GM19324 (cell line): Measurements from ENCODE around the gene SMAD6.
"Not testable (repeated sequence)": the region's sequence is repeated elsewhere in the genome, so short reads cannot be mapped to it uniquely, and the experiment has no call there.

Source experiments
- ATAC-seq: cut with Tn5 transposase; IDR thresholded peaks from one replicate; pipeline ENCODE4 v1.9.1; 2021; ENCODE audit warnings: mild to moderate bottlenecking, moderate library complexity; ENCODE audit not compliant: unreplicated experiment, low FRiP score

SMAD6 gene

DNA sequence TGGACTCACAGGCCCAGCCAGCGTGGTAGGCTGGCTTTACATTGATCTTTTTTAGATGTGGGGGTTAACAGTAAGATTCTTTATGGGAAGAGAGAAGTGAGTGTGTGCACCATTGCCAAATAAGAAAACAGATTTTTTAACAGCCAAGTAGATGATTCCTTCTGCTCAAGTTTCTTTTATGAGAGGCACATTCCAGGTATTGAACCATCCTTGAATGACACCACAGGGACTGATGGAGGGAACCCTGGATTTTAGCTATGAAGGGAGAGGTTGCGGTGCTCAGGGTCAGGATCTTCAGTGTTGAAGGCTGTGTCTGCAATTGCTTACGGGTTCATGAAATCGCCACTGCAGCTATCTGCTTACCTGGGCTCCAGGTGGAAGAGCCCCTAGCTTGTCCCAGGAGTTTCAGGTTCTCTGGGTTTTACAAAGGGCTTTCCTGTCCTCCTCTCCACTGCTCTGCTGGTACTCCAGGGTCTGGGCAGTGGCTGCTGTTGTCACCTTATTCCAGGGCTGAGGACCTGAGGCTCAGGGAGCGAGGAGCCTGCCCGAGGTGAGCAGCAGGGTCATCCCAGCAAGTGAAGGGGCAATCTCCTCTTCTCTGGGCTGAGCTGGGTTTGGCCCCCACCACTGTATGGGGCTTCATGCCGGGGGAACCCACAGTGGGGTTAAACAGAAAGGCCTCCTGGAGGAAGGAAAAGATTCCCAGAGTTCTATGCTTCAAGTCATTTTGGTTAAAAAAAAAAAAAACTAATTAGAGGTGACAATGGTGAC lies 53.4 kb downstream of the SMAD6 start:
- no peak for ATAC-seq

- no peak for ATAC-seq
These were observed 54.3 kb downstream of the SMAD6 start for GRCh38 chr15:66756295-66756694.

DNA sequence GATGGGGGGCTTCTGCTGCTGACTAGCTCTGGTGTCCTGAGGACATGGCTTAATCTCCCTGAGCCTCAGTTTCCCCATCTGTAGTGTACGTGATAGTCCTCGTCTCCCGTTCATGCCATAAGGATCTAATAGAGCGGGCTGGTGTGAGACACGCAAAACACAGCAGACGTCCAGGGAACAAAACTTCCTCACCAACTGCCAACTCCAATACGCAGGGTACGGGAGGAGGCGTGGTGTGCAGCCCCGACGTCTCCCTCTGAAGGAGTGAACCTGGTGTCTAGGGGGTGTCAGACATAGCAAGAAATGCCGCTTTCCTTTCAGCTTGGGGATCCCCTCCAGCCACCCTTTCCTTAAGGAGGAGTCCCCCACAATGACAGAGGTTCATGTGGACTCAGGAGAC lies 55.0 kb downstream of the SMAD6 start:
- no peak for ATAC-seq

DNA sequence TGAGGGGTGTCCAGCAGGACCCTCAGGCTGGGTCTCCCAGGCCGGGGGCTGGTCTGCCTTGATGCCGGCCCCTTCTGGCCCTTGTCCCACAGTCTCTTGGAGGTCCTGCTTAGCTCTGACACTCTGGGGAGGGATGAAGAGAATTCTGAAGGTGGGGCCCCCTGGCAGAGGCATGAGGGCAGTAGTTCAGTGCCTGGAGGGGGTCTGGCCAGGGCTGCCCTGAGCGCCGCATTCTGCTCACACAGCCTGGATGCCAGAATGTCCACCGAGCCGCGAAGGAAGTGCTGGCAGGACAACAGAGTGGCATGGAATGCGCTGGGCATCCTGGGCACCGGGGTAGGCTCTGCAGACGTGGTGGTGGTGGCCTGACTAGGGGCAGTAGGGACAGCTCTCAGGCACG lies 55.5 kb downstream of the SMAD6 start:
- no peak for ATAC-seq

- ATAC-seq, result not testable (repeated sequence)
These were observed 56.2 kb downstream of the SMAD6 start for GRCh38 chr15:66758217-66758616.

- no peak for ATAC-seq
These were observed 56.8 kb downstream of the SMAD6 start for GRCh38 chr15:66758844-66759243.

- no peak for ATAC-seq
These were observed 58.3 kb downstream of the SMAD6 start for GRCh38 chr15:66760097-66760967.

DNA sequence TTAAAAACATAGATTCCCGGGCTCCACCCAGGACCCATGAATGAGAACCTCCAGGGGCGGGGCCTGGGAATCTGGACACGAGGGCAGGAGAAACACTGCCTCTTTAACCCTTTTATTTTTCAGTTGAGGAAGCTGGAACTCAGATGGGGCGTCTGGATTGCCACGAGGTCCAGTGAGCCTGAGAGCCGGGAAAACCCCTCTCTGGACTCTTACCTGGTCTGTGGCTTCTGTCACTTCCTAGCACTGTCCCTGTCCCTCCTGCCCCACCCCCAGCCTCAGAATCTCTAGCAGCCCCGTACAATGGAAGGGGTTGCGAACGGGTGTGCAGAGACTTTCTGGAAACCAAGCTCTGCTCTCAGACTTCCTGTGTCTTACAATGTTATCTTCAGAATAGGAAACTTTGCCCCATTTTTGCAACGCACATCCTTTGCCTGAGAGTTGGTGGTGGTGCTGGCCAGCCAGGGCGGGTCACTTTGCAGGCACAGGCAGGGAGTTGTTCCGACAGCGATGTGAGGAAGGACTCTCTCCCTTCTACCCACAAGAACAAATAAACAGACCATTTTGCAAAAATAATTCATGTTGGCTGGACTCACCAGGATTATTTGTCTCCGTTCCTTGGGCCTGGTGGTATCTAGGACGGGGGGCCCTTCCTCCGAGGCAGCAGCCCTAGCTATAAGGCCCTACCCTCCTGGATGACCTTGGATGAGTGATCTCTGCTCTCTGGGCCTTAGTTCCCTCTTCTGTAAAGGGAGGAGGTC lies 59.1 kb downstream of the SMAD6 start:
- ATAC-seq, result no peak

DNA sequence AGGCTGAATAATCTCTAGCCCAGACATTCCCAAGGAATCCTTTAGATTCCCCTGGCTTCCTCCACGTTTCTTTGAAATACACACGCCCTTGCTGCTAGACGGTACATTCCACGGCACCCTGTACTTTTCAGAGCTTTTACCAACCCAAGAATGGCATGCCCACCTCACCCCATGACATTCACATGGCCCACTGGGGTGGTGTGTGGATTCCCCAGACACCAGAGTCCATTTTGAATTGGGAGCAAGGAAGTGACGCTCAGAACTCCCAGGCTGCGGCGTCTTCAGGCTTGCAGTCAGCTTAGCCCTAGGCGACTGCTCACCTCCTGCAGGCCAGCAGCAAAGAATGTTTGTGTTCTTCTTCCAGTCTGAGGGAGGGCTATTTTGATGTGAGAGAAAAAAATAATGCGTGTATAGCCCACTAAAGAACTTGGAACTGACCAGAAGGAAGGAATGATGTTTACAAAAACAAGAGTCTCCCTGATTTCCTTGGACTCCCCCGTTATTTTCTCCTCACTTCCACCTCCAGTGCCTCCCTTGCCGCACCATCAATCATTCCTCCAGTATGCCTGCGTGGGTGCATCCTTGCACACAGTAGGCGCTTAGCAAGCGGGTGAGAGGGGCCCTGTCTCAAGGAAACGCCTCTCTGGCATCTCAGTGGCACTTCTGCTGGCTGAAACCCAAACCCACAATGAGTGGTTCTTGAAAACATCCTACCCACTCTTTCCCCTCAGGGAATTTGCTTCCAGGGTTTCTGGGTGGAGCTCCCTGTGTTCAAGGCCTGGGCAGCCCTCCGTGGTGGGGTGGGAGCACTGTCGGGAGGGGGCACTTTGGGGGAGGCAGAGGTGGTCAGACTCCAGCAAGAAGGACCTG lies 59.9 kb downstream of the SMAD6 start:
- no peak for ATAC-seq

DNA sequence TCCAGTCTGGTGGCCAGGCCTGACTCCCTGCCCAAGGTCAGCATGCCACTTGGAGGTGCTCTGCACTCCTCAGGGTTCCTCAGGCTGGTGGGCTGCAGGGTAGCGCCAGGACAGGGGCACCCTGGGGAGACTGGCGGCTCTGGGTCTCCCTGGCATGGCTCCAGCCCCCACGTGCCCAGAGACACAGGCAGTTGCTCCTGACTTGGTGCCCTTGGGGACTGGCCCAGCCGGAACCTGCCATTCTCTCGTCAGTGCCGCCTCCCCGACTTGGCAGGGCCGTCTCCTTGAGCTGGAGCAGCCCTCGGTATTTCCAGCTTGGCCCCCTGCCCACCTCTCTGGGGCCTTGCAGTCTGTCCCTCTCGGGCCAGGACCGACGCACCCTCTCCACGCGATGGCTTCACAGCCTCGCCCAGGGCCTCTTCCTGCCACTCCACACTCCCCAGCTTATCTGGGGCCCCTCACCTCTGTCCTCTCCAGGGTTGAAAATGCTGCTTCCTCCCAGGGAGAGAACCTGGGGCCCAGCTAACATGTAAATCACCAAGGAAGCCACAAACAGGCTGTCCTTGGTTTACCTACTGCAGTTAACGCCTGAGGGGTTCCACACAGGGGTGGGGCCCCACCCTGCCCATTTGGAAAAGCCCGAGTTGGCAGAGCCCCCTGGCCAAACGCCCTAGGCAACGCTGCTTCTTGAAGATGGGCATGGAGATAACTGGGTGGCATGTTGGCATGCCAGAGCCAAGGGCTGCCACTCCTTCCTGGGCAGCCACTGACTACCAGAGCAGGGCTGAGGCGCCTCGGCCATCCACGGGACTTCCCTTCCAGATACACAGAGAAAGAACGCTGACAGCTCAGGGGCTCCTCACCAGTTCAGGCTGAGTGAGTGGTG lies 61.4 kb downstream of the SMAD6 start:
- no peak for ATAC-seq

DNA sequence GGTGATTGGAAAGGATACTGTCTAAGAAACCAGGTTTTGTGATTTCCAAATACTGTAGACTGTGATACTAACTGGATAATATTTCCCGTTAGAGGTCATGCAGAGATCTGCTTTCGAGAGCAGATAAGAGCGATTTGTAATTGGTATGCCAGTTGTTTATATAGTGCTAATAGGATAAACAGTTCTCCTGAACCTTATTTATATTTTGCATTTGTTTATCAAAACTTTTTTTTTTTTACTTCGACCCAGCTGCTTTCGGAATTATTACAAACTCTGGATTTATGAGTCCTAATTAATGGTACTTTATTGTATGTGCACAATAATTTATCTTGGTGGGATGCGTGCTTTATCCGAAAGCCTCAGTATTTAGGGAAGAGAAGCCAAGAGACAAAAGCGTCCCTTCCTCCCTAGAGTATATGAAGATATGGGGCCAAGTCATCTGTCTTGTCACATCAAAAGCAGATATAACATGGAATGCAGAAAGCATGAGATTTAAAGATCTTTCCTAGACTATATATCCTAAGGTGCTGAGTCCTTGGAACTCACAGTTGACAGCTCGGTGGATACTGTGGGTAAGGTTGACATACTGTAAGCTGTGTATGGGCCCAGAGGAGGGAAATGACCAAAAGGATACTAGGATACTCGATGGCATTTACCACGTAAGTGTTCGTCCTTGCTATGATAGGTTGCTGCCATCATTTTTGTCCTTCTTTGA lies 62.2 kb downstream of the SMAD6 start:
- no peak for ATAC-seq

- no peak for ATAC-seq
These were observed 63.6 kb downstream of the SMAD6 start for GRCh38 chr15:66765478-66766281.

DNA sequence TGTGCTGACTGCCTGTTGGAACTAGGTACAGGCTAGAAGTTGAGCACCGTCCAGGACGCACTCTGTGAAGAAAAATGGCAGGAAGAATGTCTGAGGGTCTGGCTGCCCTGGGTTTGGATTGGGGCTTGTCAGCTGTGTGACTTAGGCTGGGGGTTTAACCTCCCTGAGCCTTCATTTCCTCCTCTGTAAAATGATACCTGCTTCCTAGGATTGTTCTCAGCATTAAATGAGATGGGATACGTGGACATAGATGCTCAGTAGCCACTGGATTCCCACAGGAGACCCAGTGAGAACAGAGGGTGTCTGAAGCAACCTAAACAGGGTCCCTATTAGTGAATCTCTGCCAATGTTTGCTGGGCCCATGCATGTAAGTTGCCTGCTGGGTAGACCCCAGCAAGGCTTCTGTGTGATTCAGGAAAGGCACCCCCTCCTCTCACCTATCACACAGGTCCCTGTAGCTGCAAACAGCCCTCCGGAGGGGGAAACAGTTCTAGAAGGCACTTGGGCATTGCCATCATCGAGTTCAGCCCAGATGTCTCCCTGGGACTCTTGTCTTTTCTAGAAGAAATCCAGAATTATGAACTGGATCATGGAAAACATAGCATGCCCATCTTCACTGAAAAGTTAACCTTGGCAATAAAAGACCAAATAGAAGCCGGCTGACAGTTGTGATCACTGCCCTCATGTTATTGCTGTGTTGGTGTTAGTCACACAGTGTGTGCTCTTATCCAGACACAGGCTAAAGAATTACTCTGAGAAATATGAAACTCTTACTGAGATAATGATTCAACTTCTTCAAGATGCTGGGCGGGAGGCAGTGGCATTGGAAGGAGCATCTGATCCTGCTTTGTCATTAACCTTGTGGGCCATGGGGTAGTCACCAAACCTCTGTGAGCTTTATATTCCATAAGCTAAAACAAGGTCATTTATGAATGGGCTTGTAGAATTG lies 64.5 kb downstream of the SMAD6 start:
- no peak for ATAC-seq

DNA sequence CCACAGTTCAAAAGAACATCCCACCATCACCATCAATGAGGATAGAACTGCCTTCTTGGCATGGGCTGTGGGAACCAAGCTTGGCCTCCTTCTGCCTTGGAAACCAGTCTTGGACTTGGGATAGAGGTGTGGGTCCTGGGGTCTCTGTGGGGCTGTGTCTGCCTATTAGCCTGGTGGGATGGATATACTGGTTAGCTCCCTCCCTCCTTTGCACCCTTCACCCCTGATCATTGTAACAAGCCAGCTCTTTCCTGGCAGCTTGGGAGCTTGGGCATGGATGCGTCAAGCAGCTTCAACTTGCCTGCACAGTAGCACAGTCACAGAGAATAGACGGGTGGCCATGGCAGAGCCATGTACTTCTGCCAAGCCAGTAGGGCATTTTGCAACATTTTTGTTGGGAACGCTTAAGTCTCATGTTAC lies 65.2 kb downstream of the SMAD6 start:
- no peak for ATAC-seq

DNA sequence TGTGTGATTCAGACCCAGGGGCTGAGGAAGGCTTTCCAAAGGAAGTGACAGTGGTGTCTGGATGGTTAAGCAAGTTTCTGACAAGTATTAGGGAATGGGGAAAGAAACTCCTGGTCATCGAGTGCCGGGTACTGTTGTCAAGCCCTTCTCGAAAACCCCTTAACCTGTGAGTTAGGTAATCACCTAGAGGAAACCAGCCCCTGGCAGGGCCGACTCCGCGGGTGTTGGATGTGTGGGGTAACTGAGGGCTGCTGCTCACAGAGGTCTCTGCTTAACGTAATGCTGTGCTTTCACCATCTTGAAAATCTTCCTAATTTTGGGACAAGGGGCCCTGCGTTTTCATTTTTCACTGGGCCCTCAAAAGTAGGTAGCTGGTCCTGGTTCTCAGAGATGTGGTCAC lies 67.0 kb downstream of the SMAD6 start:
- no peak for ATAC-seq

DNA sequence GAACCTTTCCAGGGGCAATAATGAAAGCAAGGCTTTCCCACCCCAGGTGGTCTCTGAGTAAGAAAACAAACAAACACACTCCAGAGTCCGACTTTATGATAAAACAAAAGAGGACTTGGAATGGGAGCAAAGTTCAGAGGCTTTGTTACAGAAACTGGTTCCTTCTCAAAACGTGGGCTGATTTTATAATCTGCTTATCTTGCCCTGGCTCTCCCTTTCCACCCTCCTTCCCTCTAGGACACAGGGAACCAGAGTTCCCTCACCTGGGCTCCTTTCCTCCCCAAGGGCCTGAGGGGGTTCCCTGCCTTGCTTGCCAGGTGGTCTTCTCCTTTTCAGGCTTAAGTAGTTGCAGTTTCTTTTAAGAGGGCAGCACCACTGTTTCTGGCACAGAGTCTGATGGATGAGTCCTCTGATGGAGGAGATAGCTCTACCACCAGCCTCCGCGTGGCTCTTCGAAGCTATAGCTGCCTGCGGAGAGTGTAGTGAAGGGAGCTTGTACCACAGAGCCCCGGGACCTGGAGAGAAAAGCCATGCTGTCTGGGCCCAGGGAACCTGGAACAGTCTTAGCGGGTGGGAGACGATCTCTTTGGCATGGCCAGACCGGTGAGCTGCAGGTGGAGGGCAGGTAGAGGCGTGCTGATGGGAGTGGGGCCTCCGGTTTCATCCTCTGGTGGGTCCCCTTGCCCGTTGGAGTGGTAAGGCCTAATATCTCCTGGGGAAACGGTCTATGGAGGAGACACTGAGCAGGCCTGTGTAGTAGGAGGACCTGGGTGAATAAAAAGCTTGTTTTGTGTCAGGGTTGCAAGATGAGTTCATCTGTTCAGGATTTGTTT lies 68.7 kb downstream of the SMAD6 start:
- ATAC-seq, result no peak
